Choroid plexus epithelial cell (primary cell): ENCODE results near the gene COL15A1.

ENCODE experiments used
- DNase-seq: peaks from one replicate; pipeline ENCODE4 v3.0.0-alpha.2; 2010; ENCODE audit warnings: low read depth
- H3K4me3 ChIP-seq: 2 replicates; pipeline ENCODE4 v1.5.1; 2011; ENCODE audit warnings: low read depth, mild to moderate bottlenecking, control low read depth, low read length, moderate library complexity
- CTCF ChIP-seq: conservative IDR thresholded peaks from 2 replicates; pipeline ENCODE4 v1.5.1; 2011; ENCODE audit warnings: low read depth, mild to moderate bottlenecking, control low read depth, inconsistent platforms, low read length, moderate library complexity

Gene COL15A1

GRCh38 chr9:99002706-99003105 lies 59.0 kb downstream of the COL15A1 start:
- H3K4me3 ChIP-seq: no peak overlapping the region
- no peak for TF ChIP-seq CTCF
- DNase-seq: no peak

DNA sequence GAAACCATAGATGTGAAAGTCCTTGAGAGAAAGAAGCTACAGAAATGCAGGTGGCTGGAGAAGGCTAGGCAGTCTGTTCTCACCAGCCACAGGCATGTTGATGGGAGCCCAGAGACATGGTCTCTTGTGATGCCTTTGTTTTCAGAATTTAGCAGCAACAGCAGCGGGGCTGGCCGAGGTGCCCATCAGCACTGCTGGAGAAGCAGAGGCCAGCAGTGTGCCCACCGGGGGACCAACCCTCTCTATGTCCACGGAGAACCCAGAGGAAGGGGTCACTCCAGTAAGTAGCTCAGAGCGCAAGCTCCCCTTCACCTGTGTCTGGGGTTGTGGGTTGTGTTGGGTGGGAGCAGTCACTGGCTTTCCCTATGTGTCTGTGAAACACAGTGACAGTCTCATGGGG lies 59.6 kb downstream of the COL15A1 start:
- no peak for DNase-seq
- no peak for TF ChIP-seq CTCF
- H3K4me3 ChIP-seq: no peak overlapping the region

DNA sequence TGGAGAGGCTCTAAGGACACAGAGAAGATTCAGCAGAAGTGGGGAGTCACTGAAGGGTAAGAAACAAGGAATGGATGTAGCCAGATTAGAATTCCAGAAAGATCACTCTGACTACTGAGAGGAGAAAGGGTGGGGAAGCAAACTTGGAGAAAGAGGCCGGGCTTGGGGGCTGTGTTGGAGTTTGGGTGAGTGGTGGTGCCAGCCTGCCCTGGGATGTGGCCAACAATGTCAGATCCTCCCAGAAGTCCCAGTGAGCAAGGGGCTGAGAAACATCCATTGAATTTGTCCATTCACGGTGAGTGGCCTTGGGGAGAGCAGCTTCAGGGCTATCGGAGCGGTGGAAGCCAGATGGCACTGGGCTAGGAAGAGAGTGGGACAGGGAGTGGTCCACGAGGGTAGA lies 60.4 kb downstream of the COL15A1 start:
- no peak overlapping the region for H3K4me3 ChIP-seq
- TF ChIP-seq CTCF: no peak
- no peak for DNase-seq

GRCh38 chr9:99004717-99005460 lies 61.2 kb downstream of the COL15A1 start:
- TF ChIP-seq CTCF: no peak
- no peak overlapping the region for H3K4me3 ChIP-seq

GRCh38 chr9:99005651-99006050 lies 61.9 kb downstream of the COL15A1 start:
- DNase-seq: no peak
- TF ChIP-seq CTCF: no peak
- H3K4me3 ChIP-seq: no peak overlapping the region

More at GRCh38 chr9:99004717-99005460, 61.2 kb downstream of the COL15A1 start:
- DNase-seq: no peak

- H3K4me3 ChIP-seq: no peak overlapping the region
- DNase-seq: no peak
- no peak for TF ChIP-seq CTCF
Measured at GRCh38 chr9:99006511-99006910, 62.8 kb downstream of the COL15A1 start.

GRCh38 chr9:99006979-99007378 lies 63.3 kb downstream of the COL15A1 start:
- no peak overlapping the region for H3K4me3 ChIP-seq
- DNase-seq: no peak
- TF ChIP-seq CTCF: no peak
